DOHH2 (cell line): ENCODE results near the gene PHLDA1.

ENCODE experiments used
- H3F3A ChIP-seq: fragments of 200-600 bp; sonication (generic), shearing (Covaris generic); 2 replicates; pipeline ENCODE4 v1.6.0; 2016; ENCODE audit warnings: antibody characterized with exemption, mild to moderate bottlenecking; ENCODE audit not compliant: control insufficient read depth, insufficient read depth
- H3K27ac ChIP-seq: fragments of 200-600 bp; sonication (generic); 2 replicates; pipeline ENCODE4 v1.5.1; 2014; ENCODE audit warnings: low read depth, mild to moderate bottlenecking, low read length, moderate library complexity
- H3K27me3 ChIP-seq: fragments of 200-600 bp; sonication (generic); 2 replicates; pipeline ENCODE4 v1.6.1; 2014; ENCODE audit warnings: mild to moderate bottlenecking, low read length, mixed read lengths; ENCODE audit not compliant: control insufficient read depth
- H3K36me3 ChIP-seq: fragments of 200-600 bp; sonication (generic); 2 replicates; pipeline ENCODE4 v1.6.1; 2014; ENCODE audit warnings: mild to moderate bottlenecking, low read length, moderate library complexity, mixed read lengths; ENCODE audit not compliant: control insufficient read depth
- H3K4me1 ChIP-seq: fragments of 200-600 bp; sonication (generic); 2 replicates; pipeline ENCODE4 v1.6.1; 2014; ENCODE audit warnings: mild to moderate bottlenecking, low read length, mixed read lengths; ENCODE audit not compliant: control insufficient read depth
- H3K4me2 ChIP-seq: fragments of 200-600 bp; sonication (generic); 2 replicates; pipeline ENCODE4 v1.6.0; 2014; ENCODE audit warnings: mild to moderate bottlenecking, low read length, moderate library complexity
- H3K4me3 ChIP-seq: fragments of 200-600 bp; sonication (generic); 2 replicates; pipeline ENCODE4 v1.5.1; 2014; ENCODE audit warnings: mild to moderate bottlenecking, low read length, mixed read lengths
- H3K79me2 ChIP-seq: fragments of 200-600 bp; sonication (generic); 2 replicates; pipeline ENCODE4 v1.6.1; 2014; ENCODE audit warnings: mild to moderate bottlenecking, low read length, mixed read lengths; ENCODE audit not compliant: control insufficient read depth
- H3K9me2 ChIP-seq: fragments of 200-600 bp; sonication (generic); replicated peaks from 2 replicates; pipeline ENCODE4 v1.6.1; 2014; ENCODE audit warnings: mild to moderate bottlenecking, low read length, mixed read lengths; ENCODE audit not compliant: control insufficient read depth
- H3K9me3 ChIP-seq: fragments of 200-600 bp; sonication (generic); 2 replicates; pipeline ENCODE4 v1.6.1; 2014; ENCODE audit warnings: antibody characterized with exemption, low read length, mixed read lengths; ENCODE audit not compliant: control insufficient read depth, insufficient read depth
- H4K20me1 ChIP-seq: fragments of 200-600 bp; sonication (generic); 2 replicates; pipeline ENCODE4 v1.6.0; 2014; ENCODE audit warnings: low read depth, mild to moderate bottlenecking, antibody characterized with exemption, low read length, moderate library complexity; ENCODE audit not compliant: control insufficient read depth, insufficient read depth
- CTCF ChIP-seq: fragments of 200-600 bp; sonication (generic); IDR thresholded peaks from one replicate; pipeline ENCODE4 v1.5.1; 2014; ENCODE audit warnings: antibody characterized with exemption, mild to moderate bottlenecking, low read depth, low read length; ENCODE audit not compliant: poor library complexity, severe bottlenecking
- EZH2phosphoT487 ChIP-seq: fragments of 200-600 bp; sonication (generic); IDR thresholded peaks from 2 replicates; pipeline ENCODE4 v1.6.1; 2017; ENCODE audit warnings: borderline replicate concordance, mild to moderate bottlenecking, antibody characterized with exemption, low read length, moderate library complexity, mixed read lengths

PHLDA1 gene

GRCh38 chr12:75996861-75997447, 34.6 kb downstream of the PHLDA1 start:
- Histone ChIP-seq H3K27me3 (peaks cover 10% of the 10 kb centered on the region; the same call in 1 of the 2 replicates), H3K9me2 (no peaks in the 10 kb centered on the region), H3K79me2 (no peaks in the 10 kb centered on the region), H3F3A (no peaks in the 10 kb centered on the region), H3K4me1 (no peaks in the 10 kb centered on the region), H4K20me1 (no peaks in the 10 kb centered on the region), H3K4me2 (no peak overlapping the region), H3K4me3 (no peak overlapping the region), H3K9me3 (no peaks in the 10 kb centered on the region), H3K27ac (no peak overlapping the region), H3K36me3 (no peaks in the 10 kb centered on the region)
- TF ChIP-seq CTCF = no peak
- no peak for TF ChIP-seq EZH2phosphoT487

- H3K36me3 ChIP-seq = no peaks in the 10 kb centered on the region
- no peaks in the 10 kb centered on the region for H3F3A ChIP-seq
- peaks cover 10% of the 10 kb centered on the region; the same call in 1 of the 2 replicates for H3K27me3 ChIP-seq
- no peak overlapping the region for H3K4me3 ChIP-seq
- H3K9me2 ChIP-seq = no peaks in the 10 kb centered on the region
- H3K4me2 ChIP-seq = no peak overlapping the region
- TF ChIP-seq CTCF (no peak), EZH2phosphoT487 (no peak)
- no peaks in the 10 kb centered on the region for H3K4me1 ChIP-seq
- no peaks in the 10 kb centered on the region for H3K79me2 ChIP-seq
- H4K20me1 ChIP-seq = no peaks in the 10 kb centered on the region
- no peaks in the 10 kb centered on the region for H3K9me3 ChIP-seq
- H3K27ac ChIP-seq = no peak overlapping the region
Observed at GRCh38 chr12:75995691-75996090, 35.9 kb downstream of the PHLDA1 start.

- H3K27ac ChIP-seq = no peak overlapping the region
Observed at GRCh38 chr12:75994069-75994740, 37.4 kb downstream of the PHLDA1 start.

More at GRCh38 chr12:75994069-75994740, 37.4 kb downstream of the PHLDA1 start:
- Histone ChIP-seq H3K4me3 (no peak overlapping the region), H3K9me2 (no peaks in the 10 kb centered on the region), H3F3A (no peaks in the 10 kb centered on the region), H3K27me3 (peaks cover 10% of the 10 kb centered on the region; the same call in 1 of the 2 replicates), H3K36me3 (no peaks in the 10 kb centered on the region), H4K20me1 (no peaks in the 10 kb centered on the region), H3K4me2 (no peak overlapping the region), H3K9me3 (no peaks in the 10 kb centered on the region), H3K79me2 (no peaks in the 10 kb centered on the region), H3K4me1 (no peaks in the 10 kb centered on the region)
- no peak for TF ChIP-seq EZH2phosphoT487
- no peak for TF ChIP-seq CTCF
